Activated B cell treated with CpG ODN at 0.5 μM for 24 hours (primary cell): ENCODE data around the gene CTCFL. TPM values are rescaled to one million over a fixed set of nuclear protein-coding genes. Genes with fewer than 3 reads are reported as not detected.

Experiments
- ATAC-seq: fragments of 200-7000 bp; cut with Tn5 transposase; one replicate; pipeline ENCODE4 v1.10.0; 2021; ENCODE audit warnings: low read depth, mild to moderate bottlenecking, moderate library complexity
- CTCF ChIA-PET: fragments of 350-600 bp; sonication (Branson Sonifier 250); formaldehyde crosslinking; loops from one replicate; lab custom pipeline; 2021; ENCODE audit warnings: antibody characterized with exemption; lab: Charles Lee
- POLR2A ChIA-PET: fragments of 350-600 bp; sonication (Branson Sonifier 250); formaldehyde crosslinking; loops from one replicate; lab custom pipeline; 2021; ENCODE audit warnings: antibody characterized with exemption; lab: Charles Lee
- DNase-seq: peaks from one replicate; pipeline ENCODE4 v3.0.0; 2022
- H3K27ac Mint-ChIP-seq: one replicate; pipeline ENCODE4 v1.8.0; 2020; ENCODE audit warnings: mixed read lengths
- H3K27me3 Mint-ChIP-seq: one replicate; pipeline ENCODE4 v1.8.0; 2021; ENCODE audit warnings: mixed read lengths
- H3K36me3 Mint-ChIP-seq: one replicate; pipeline ENCODE4 v1.8.0; 2021; ENCODE audit warnings: low read depth, mixed read lengths
- H3K4me1 Mint-ChIP-seq: one replicate; pipeline ENCODE4 v1.8.0; 2021; ENCODE audit warnings: mixed read lengths
- H3K4me3 Mint-ChIP-seq: one replicate; pipeline ENCODE4 v1.8.0; 2020; ENCODE audit warnings: mild to moderate bottlenecking, mixed read lengths
- H3K9me3 Mint-ChIP-seq: one replicate; pipeline ENCODE4 v1.8.0; 2020; ENCODE audit warnings: mixed read lengths
- intact Hi-C: fragments of 100-400 bp; cut with micrococcal nuclease; formaldehyde crosslinking; loops from one replicate; pipeline ENCODE4 v1.15.1; 2024
- total RNA-seq: library from RNA; stranded (reverse); gene quantifications from 2 replicates; pipeline ENCODE4 v1.2.3, GENCODE V29; 2022
- TF ChIP-seq, protein P1 (sequence below): fragments of 200-600 bp; IDR thresholded peaks from one replicate; pipeline ENCODE4 v1.8.0; 2022; ENCODE audit warnings: antibody characterized with exemption, mild to moderate bottlenecking

The CTCFL gene
- total RNA-seq, 1 donor from 2014 or later = not detected

DNA sequence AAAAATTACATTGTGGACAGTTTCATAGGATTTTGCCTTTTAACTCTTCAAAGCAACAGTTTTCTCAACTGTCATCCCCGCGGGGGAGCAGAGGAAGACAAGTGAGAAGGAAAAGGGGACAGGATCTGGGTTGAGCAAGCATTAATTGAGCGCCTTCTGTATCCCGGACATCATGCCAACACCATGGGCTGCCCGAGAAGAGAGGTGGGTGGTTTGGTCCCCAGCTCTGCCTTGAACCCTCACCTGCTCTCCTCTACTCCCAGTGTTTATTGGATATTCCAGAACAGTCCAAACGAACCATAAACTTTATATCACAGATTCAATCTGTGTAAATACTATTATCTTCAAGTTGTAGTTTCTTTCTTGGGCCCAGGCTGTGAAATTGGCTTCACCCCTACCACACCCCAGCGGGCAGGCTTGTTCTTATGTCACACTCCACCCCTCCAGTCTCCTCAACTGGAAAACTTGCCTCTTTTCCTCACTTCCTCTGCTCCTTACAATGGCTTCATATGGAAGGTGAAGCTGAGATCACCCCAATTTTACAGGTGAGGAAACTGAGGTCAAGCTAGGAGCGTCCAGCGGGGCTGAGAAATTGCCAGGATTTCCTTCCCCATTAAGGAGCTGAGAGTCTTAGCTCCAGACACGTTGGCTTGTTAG lies 42.0 kb upstream of the CTCFL start:
- ChIA-PET CTCF (no interaction called here), POLR2A (no interaction called here)
- ATAC-seq = no peak
- peaks cover 12% of the 10 kb centered on the region for H3K27me3 Mint-ChIP-seq
- H3K27ac Mint-ChIP-seq = no peak overlapping the region
- intact Hi-C loops = no loop called here
- H3K36me3 Mint-ChIP-seq = no peaks in the 10 kb centered on the region
- no peaks in the 10 kb centered on the region for H3K4me1 Mint-ChIP-seq
- TF ChIP-seq, protein P1, sequence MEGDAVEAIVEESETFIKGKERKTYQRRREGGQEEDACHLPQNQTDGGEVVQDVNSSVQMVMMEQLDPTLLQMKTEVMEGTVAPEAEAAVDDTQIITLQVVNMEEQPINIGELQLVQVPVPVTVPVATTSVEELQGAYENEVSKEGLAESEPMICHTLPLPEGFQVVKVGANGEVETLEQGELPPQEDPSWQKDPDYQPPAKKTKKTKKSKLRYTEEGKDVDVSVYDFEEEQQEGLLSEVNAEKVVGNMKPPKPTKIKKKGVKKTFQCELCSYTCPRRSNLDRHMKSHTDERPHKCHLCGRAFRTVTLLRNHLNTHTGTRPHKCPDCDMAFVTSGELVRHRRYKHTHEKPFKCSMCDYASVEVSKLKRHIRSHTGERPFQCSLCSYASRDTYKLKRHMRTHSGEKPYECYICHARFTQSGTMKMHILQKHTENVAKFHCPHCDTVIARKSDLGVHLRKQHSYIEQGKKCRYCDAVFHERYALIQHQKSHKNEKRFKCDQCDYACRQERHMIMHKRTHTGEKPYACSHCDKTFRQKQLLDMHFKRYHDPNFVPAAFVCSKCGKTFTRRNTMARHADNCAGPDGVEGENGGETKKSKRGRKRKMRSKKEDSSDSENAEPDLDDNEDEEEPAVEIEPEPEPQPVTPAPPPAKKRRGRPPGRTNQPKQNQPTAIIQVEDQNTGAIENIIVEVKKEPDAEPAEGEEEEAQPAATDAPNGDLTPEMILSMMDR = no peak
- no peak overlapping the region for H3K4me3 Mint-ChIP-seq
- no peak for DNase-seq
- H3K9me3 Mint-ChIP-seq = no peaks in the 10 kb centered on the region

DNA sequence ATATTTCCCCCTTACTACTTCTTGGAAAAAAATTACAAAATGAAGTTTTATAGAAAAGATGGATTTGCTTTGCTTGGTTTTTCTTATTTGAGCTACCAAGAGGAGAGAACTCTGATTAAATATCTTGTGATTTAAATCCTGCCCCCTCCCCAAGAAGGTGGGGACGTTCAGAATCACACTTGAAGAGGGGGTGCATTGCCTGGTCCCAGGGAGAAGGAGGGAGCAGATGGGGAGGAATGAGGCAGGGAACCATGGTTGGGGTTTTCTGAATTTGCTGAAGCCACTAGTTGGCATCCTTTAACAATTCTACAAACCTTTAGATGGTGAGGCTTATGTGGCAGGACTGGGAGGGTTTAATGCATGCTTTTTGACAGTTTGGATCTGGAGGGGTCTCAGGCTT lies 41.5 kb upstream of the CTCFL start:
- no peaks in the 10 kb centered on the region for H3K9me3 Mint-ChIP-seq
- peaks cover 14% of the 10 kb centered on the region for H3K27me3 Mint-ChIP-seq
- no peaks in the 10 kb centered on the region for H3K4me1 Mint-ChIP-seq
- TF ChIP-seq, protein P1 = no peak
- no peak for DNase-seq
- no peaks in the 10 kb centered on the region for H3K36me3 Mint-ChIP-seq
- H3K4me3 Mint-ChIP-seq = no peak overlapping the region
- ATAC-seq = no peak
- ChIA-PET CTCF (no interaction called here), POLR2A (no interaction called here)
- intact Hi-C loops = no loop called here
- H3K27ac Mint-ChIP-seq = no peak overlapping the region

DNA sequence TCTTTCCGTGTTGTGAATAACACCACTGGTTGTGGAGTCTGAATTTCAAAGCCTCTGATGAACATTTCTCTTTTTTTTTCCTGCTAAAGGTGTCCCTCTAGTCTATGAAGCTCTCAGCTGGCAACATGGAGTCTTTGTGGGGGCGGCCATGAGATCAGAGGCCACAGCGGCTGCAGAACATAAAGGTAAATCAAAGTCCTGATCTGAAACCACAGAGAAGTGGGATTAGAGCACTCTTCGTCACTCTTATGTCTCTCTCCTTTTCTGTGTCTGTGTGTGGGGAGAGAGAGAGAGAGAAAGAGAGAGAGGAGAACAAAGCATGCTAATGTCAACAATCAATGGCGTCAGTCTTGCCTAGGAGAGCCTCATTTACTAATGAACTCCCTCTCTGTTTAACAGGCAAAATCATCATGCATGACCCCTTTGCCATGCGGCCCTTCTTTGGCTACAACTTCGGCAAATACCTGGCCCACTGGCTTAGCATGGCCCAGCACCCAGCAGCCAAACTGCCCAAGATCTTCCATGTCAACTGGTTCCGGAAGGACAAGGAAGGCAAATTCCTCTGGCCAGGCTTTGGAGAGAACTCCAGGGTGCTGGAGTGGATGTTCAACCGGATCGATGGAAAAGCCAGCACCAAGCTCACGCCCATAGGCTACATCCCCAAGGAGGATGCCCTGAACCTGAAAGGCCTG lies 40.2 kb upstream of the CTCFL start:
- intact Hi-C loops = no loop called here
- CTCF ChIA-PET = interaction anchor here (0.7 kb wide), 1 partner anchor 10 kb away, joined by 3 read pairs; no protein-coding TSS in a partner anchor
- no peak overlapping the region for H3K27ac Mint-ChIP-seq
- no peak overlapping the region for H3K4me3 Mint-ChIP-seq
- no peaks in the 10 kb centered on the region for H3K36me3 Mint-ChIP-seq
- no peaks in the 10 kb centered on the region for H3K9me3 Mint-ChIP-seq
- no peak for ATAC-seq
- POLR2A ChIA-PET = no interaction called here
- TF ChIP-seq, protein P1 = no peak
- DNase-seq = no peak
- peaks cover 16% of the 10 kb centered on the region for H3K27me3 Mint-ChIP-seq
- H3K4me1 Mint-ChIP-seq = no peaks in the 10 kb centered on the region

GRCh38 chr20:57564180-57564802 lies 39.4 kb upstream of the CTCFL start:
- H3K4me3 Mint-ChIP-seq = no peak overlapping the region
- no peaks in the 10 kb centered on the region for H3K4me1 Mint-ChIP-seq
- ATAC-seq = no peak
- TF ChIP-seq, protein P1 = no peak
- no peak overlapping the region for H3K27ac Mint-ChIP-seq
- no peaks in the 10 kb centered on the region for H3K9me3 Mint-ChIP-seq
- intact Hi-C loops = no loop called here
- peaks cover 17% of the 10 kb centered on the region for H3K27me3 Mint-ChIP-seq
- POLR2A ChIA-PET = no interaction called here
- no peak for DNase-seq
- CTCF ChIA-PET = interaction anchor here (0.7 kb wide), 1 partner anchor 11 kb away, joined by 3 read pairs; no protein-coding TSS in a partner anchor
- H3K36me3 Mint-ChIP-seq = no peaks in the 10 kb centered on the region

- Mint-ChIP-seq H3K4me3 (no peak overlapping the region), H3K36me3 (no peaks in the 10 kb centered on the region), H3K4me1 (no peaks in the 10 kb centered on the region), H3K27me3 (peaks cover 15% of the 10 kb centered on the region), H3K27ac (no peak overlapping the region), H3K9me3 (no peaks in the 10 kb centered on the region)
- no peak for DNase-seq
- ChIA-PET CTCF (no interaction called here), POLR2A (no interaction called here)
- intact Hi-C loops = no loop called here
- ATAC-seq = no peak
- TF ChIP-seq, protein P1 = no peak
Measured at GRCh38 chr20:57563522-57563921, 38.6 kb upstream of the CTCFL start.
